Progenitor cell of endocrine pancreas (in vitro differentiated cells): ENCODE measurements around the gene ISLR2. TPM values are rescaled to one million over a fixed set of nuclear protein-coding genes. Genes with fewer than 3 reads are reported as not detected.

ENCODE experiments used
- DNase-seq: peaks from one replicate; pipeline ENCODE4 v3.0.0; 2021; ENCODE audit warnings: low spot score; ENCODE audit not compliant: unreplicated experiment
- H3K27ac Mint-ChIP-seq: 2 replicates; pipeline ENCODE4 v1.8.0; 2021; ENCODE audit warnings: mild to moderate bottlenecking, moderate library complexity, mixed read lengths
- H3K27me3 Mint-ChIP-seq: 2 replicates; pipeline ENCODE4 v1.8.0; 2021; ENCODE audit warnings: mixed read lengths
- H3K36me3 Mint-ChIP-seq: 2 replicates; pipeline ENCODE4 v1.8.0; 2022; ENCODE audit warnings: mixed read lengths; ENCODE audit not compliant: insufficient read depth
- H3K4me1 Mint-ChIP-seq: 2 replicates; pipeline ENCODE4 v1.8.0; 2021; ENCODE audit warnings: low read depth, mixed read lengths
- H3K4me3 Mint-ChIP-seq: 2 replicates; pipeline ENCODE4 v1.8.0; 2021; ENCODE audit warnings: low read depth, mild to moderate bottlenecking, moderate library complexity, mixed read lengths
- H3K9me3 Mint-ChIP-seq: 2 replicates; pipeline ENCODE4 v1.8.0; 2021; ENCODE audit warnings: low read depth, mixed read lengths
- total RNA-seq: library from RNA; stranded (reverse); gene quantifications from 2 replicates; pipeline ENCODE4 v1.2.1, GENCODE V29; 2021
- TF ChIP-seq, protein P1 (sequence below): fragments of 200-600 bp; sonication (generic); IDR thresholded peaks from one replicate; pipeline ENCODE4 v1.5.0; 2021; ENCODE audit warnings: antibody characterized with exemption, mild to moderate bottlenecking; ENCODE audit not compliant: unreplicated experiment

The ISLR2 gene
- total RNA-seq, 1 donor from 2014 or later = 0.14 TPM

DNA sequence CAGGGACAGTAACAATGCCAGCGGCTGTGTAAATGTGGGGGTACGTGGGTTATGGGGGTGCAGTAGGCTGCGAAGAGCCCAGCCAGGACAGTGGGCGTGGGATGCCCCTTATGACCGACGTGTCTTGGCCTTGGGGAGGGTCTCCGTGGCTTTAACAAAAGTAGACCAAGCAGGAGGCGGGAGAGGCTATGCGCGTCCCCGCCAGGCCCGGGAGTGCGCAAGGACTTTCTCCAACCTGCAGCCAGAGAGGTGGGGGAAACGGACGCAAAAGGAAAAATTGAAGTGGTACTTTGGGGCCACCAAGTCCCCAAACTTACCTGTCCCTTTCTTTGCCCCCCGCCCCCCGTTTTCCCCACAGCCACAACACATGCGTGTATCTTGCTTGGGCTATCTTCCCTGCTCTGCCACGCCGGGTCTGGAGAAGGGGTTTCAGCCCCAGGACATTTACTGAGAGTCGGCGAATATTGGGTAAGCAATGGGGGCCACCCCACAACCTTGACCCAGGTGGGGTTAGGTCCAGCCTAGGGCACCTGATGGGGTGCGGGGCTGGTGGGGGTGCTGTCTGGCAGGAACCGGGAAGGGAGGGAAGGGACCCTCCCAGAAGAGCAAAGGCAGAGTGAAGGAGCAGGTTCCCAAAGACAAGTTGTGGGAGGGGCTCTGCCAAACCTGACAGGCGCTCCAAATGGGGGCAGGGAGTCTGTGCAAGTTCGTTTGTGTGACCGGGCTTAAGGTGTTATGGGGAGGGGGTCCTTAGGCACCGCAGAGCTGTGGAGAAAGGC lies 652 bp downstream of the ISLR2 start:
- H3K4me3 Mint-ChIP-seq = no peak overlapping the region
- H3K9me3 Mint-ChIP-seq = no peaks in the 10 kb centered on the region
- DNase-seq = no peak
- H3K36me3 Mint-ChIP-seq = no peaks in the 10 kb centered on the region
- TF ChIP-seq, protein P1, sequence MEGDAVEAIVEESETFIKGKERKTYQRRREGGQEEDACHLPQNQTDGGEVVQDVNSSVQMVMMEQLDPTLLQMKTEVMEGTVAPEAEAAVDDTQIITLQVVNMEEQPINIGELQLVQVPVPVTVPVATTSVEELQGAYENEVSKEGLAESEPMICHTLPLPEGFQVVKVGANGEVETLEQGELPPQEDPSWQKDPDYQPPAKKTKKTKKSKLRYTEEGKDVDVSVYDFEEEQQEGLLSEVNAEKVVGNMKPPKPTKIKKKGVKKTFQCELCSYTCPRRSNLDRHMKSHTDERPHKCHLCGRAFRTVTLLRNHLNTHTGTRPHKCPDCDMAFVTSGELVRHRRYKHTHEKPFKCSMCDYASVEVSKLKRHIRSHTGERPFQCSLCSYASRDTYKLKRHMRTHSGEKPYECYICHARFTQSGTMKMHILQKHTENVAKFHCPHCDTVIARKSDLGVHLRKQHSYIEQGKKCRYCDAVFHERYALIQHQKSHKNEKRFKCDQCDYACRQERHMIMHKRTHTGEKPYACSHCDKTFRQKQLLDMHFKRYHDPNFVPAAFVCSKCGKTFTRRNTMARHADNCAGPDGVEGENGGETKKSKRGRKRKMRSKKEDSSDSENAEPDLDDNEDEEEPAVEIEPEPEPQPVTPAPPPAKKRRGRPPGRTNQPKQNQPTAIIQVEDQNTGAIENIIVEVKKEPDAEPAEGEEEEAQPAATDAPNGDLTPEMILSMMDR = no peak
- H3K27me3 Mint-ChIP-seq = peaks cover 89% of the 10 kb centered on the region
- H3K27ac Mint-ChIP-seq = peak overlapping the region; percentile 62
- peaks cover 8% of the 10 kb centered on the region for H3K4me1 Mint-ChIP-seq

DNA sequence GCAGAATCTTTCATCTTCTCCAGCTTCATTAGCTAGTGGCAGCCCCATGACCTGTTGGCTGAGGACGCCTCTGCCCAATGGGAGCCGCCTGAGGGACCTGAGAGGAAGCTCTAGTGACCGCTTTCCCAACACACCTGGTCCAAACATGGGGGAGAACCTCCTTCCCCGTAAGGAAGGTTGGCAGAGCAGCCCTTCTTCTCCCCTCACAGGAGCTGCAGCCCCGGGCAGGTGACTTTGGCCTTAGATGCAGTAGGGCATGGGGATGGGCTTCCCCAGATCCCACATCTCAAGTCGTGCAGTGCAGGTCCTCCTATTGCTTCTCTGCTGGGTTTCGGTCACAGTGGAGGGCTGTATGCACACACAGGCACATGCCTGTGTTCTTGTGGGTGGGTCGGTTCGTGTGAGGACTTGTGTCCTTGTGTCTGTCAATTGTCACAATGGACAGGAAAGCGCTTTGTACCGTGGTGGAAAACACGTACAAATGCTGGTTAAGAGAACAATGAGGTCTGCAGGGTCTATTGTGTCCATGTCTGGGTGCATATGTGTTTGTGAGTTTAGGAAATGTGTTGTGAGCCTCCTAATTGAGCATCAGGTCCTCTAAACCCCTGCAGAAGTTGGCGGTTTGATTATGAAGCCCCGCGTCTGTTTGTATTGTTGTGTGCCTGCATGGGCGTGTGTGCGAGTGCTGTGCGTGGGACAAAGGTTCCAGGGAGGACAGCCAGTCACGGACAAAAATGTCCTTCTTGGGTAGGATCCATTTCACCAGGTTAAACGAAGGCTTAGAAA lies 1.4 kb downstream of the ISLR2 start:
- peaks cover 12% of the 10 kb centered on the region for H3K4me1 Mint-ChIP-seq
- H3K9me3 Mint-ChIP-seq = no peaks in the 10 kb centered on the region
- no peak overlapping the region for H3K4me3 Mint-ChIP-seq
- no peak overlapping the region for H3K27ac Mint-ChIP-seq
- TF ChIP-seq, protein P1 = no peak
- H3K36me3 Mint-ChIP-seq = no peaks in the 10 kb centered on the region
- H3K27me3 Mint-ChIP-seq = peaks cover 89% of the 10 kb centered on the region
- DNase-seq = no peak

DNA sequence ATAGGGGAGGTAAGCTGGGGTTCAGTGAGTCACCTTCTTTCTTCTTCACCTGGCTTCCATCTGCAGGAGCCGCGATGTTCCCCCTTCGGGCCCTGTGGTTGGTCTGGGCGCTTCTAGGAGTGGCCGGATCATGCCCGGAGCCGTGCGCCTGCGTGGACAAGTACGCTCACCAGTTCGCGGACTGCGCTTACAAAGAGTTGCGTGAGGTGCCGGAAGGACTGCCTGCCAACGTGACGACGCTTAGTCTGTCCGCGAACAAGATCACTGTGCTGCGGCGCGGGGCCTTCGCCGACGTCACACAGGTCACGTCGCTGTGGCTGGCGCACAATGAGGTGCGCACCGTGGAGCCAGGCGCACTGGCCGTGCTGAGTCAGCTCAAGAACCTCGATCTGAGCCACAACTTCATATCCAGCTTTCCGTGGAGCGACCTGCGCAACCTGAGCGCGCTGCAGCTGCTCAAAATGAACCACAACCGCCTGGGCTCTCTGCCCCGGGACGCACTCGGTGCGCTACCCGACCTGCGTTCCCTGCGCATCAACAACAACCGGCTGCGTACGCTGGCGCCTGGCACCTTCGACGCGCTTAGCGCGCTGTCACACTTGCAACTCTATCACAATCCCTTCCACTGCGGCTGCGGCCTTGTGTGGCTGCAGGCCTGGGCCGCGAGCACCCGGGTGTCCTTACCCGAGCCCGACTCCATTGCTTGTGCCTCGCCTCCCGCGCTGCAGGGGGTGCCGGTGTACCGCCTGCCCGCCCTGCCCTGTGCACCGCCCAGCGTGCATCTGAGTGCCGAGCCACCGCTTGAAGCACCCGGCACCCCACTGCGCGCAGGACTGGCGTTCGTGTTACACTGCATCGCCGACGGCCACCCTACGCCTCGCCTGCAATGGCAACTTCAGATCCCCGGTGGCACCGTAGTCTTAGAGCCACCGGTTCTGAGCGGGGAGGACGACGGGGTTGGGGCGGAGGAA lies 2.6 kb downstream of the ISLR2 start:
- Mint-ChIP-seq H3K27me3 (peaks cover 89% of the 10 kb centered on the region), H3K4me1 (peaks cover 13% of the 10 kb centered on the region), H3K4me3 (no peak overlapping the region), H3K36me3 (no peaks in the 10 kb centered on the region), H3K9me3 (no peaks in the 10 kb centered on the region), H3K27ac (no peak overlapping the region)
- TF ChIP-seq, protein P1 = no peak
- DNase-seq = no peak

DNA sequence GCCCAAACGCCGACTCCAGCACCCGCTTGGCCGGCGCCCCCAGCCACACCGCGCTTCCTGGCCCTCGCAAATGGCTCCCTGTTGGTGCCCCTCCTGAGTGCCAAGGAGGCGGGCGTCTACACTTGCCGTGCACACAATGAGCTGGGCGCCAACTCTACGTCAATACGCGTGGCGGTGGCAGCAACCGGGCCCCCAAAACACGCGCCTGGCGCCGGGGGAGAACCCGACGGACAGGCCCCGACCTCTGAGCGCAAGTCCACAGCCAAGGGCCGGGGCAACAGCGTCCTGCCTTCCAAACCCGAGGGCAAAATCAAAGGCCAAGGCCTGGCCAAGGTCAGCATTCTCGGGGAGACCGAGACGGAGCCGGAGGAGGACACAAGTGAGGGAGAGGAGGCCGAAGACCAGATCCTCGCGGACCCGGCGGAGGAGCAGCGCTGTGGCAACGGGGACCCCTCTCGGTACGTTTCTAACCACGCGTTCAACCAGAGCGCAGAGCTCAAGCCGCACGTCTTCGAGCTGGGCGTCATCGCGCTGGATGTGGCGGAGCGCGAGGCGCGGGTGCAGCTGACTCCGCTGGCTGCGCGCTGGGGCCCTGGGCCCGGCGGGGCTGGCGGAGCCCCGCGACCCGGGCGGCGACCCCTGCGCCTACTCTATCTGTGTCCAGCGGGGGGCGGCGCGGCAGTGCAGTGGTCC lies 3.5 kb downstream of the ISLR2 start:
- peaks cover 91% of the 10 kb centered on the region for H3K27me3 Mint-ChIP-seq
- TF ChIP-seq, protein P1 = no peak
- H3K36me3 Mint-ChIP-seq = no peaks in the 10 kb centered on the region
- no peaks in the 10 kb centered on the region for H3K9me3 Mint-ChIP-seq
- no peak overlapping the region for H3K4me3 Mint-ChIP-seq
- no peak overlapping the region for H3K27ac Mint-ChIP-seq
- H3K4me1 Mint-ChIP-seq = peaks cover 13% of the 10 kb centered on the region
- DNase-seq = no peak
